Smooth muscle cell (in vitro differentiated cells): ENCODE measurements around the gene DARS1. TPM values are rescaled to one million over a fixed set of nuclear protein-coding genes. Genes with fewer than 3 reads are reported as not detected.

Source experiments
- DNase-seq: peaks from one replicate; lab custom pipeline; 2025; ENCODE audit not compliant: unreplicated experiment; lab: John Stamatoyannopoulos, UW
- H2AFZ ChIP-seq: fragments of 200-600 bp; sonication (generic); 2 replicates; pipeline ENCODE4 v1.6.0; 2016; ENCODE audit warnings: antibody characterized with exemption, low read depth, mild to moderate bottlenecking
- H3F3A ChIP-seq: fragments of 200-600 bp; sonication (generic); 2 replicates; pipeline ENCODE4 v1.6.0; 2017; ENCODE audit warnings: antibody characterized with exemption, low read depth
- H3K27ac ChIP-seq: fragments of 200-600 bp; sonication (generic); 2 replicates; pipeline ENCODE4 v1.5.1; 2016; ENCODE audit warnings: low read depth, mild to moderate bottlenecking
- H3K27me3 ChIP-seq: fragments of 200-600 bp; sonication (generic); 2 replicates; pipeline ENCODE4 v1.6.1; 2016; ENCODE audit warnings: low read depth, mild to moderate bottlenecking
- H3K36me3 ChIP-seq: fragments of 200-600 bp; sonication (generic); 2 replicates; pipeline ENCODE4 v1.5.1; 2016; ENCODE audit warnings: low read depth
- H3K4me1 ChIP-seq: fragments of 200-600 bp; sonication (generic); 2 replicates; pipeline ENCODE4 v1.5.1; 2016; ENCODE audit warnings: low read depth
- H3K4me2 ChIP-seq: fragments of 200-600 bp; sonication (generic); 2 replicates; pipeline ENCODE4 v1.6.0; 2016; ENCODE audit warnings: mild to moderate bottlenecking
- H3K4me3 ChIP-seq: fragments of 200-600 bp; sonication (generic); 2 replicates; pipeline ENCODE4 v1.5.1; 2016; ENCODE audit warnings: mild to moderate bottlenecking
- H3K79me2 ChIP-seq: fragments of 200-600 bp; sonication (generic); 2 replicates; pipeline ENCODE4 v1.6.0; 2016; ENCODE audit warnings: low read depth, mild to moderate bottlenecking
- H3K9ac ChIP-seq: fragments of 200-600 bp; sonication (generic); 2 replicates; pipeline ENCODE4 v1.6.0; 2016; ENCODE audit warnings: low read depth
- H3K9me3 ChIP-seq: fragments of 200-600 bp; sonication (generic); replicated peaks from 2 replicates; pipeline ENCODE4 v1.5.1; 2016; ENCODE audit warnings: low read depth
- H4K20me1 ChIP-seq: fragments of 200-600 bp; sonication (generic); 2 replicates; pipeline ENCODE4 v1.6.0; 2016; ENCODE audit warnings: low read depth
- CTCF ChIP-seq: fragments of 200-600 bp; sonication (generic); IDR thresholded peaks from 2 replicates; pipeline ENCODE4 v1.5.1; 2017; ENCODE audit warnings: borderline replicate concordance, mild to moderate bottlenecking, antibody characterized with exemption; ENCODE audit not compliant: insufficient read depth, poor library complexity, severe bottlenecking
- WGBS: methylation state at CpG from one replicate; pipeline ENCODE4 v1.1.7; 2016; ENCODE audit warnings: low lambda C conversion rate; 5-methylcytosine and 5-hydroxymethylcytosine counted together
- polyA plus RNA-seq: library from polyadenylated mRNA; unstranded; fragments of >200 nt; fragmentation: Nextera tagmentation; extraction: Ambion mirVana; gene quantifications from 2 replicates; pipeline ENCODE4 v1.2.1, GENCODE V29; 2016
- total RNA-seq: library from RNA; depleted of rRNA; stranded (reverse); fragments of >200 nt; gene quantifications from 2 replicates; pipeline ENCODE4 v1.2.3, GENCODE V29; 2014

DARS1 gene
- total and polyA plus RNA-seq, 2 experiments from 2014 or later, result 110 to 121 TPM

- H3K9ac ChIP-seq, result peak overlapping the region; percentile 85
- peaks cover 11% of the 10 kb centered on the region for H3K4me1 ChIP-seq
- peak overlapping the region; percentile 68 for H2AFZ ChIP-seq
- no peak overlapping the region for H3K4me3 ChIP-seq
- no peak for TF ChIP-seq CTCF
- peaks cover 6% of the 10 kb centered on the region for H3F3A ChIP-seq
- DNase-seq, result no peak
- peak overlapping the region; percentile 80 for H3K4me2 ChIP-seq
- no peaks in the 10 kb centered on the region for H3K9me3 ChIP-seq
- no peaks in the 10 kb centered on the region for H3K79me2 ChIP-seq
- no peaks in the 10 kb centered on the region for H3K36me3 ChIP-seq
- no peaks in the 10 kb centered on the region for H3K27me3 ChIP-seq
- peak overlapping the region; percentile 97 for H3K27ac ChIP-seq
- H4K20me1 ChIP-seq, result no peaks in the 10 kb centered on the region
- 63% methylated on average over 3 of the region's 3 CpGs for WGBS
These were observed 39.2 kb upstream of the DARS1 start for GRCh38 chr2:136024616-136025015.

DNA sequence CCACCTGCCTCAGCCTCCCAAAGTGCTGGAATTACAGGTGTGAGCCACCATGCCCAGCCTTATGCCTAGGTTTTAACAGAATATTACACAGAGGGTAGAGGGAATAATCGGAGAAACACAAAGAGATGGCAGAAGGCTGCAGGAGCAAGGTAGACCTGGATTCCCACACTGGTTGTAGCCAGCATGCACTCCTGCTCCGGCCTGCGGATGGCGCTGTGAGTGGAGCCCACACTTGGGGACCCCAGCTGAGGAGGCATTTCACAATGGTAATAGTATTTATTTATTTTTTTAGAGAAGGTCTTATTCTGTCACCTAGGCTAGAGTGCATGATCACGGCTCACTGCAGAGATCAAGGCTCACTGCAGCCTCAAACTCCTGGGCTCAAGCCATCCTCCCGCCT, 38.8 kb upstream of the DARS1 start:
- peak overlapping the region; percentile 97 for H3K27ac ChIP-seq
- no peak for TF ChIP-seq CTCF
- H4K20me1 ChIP-seq, result no peaks in the 10 kb centered on the region
- H3K36me3 ChIP-seq, result no peaks in the 10 kb centered on the region
- DNase-seq, result no peak
- peaks cover 11% of the 10 kb centered on the region for H3K4me1 ChIP-seq
- H3F3A ChIP-seq, result peaks cover 6% of the 10 kb centered on the region
- H3K4me2 ChIP-seq, result no peak overlapping the region
- H3K79me2 ChIP-seq, result no peaks in the 10 kb centered on the region
- WGBS, result 95% methylated on average over 6 of the region's 6 CpGs
- no peak overlapping the region for H3K9ac ChIP-seq
- H3K27me3 ChIP-seq, result no peaks in the 10 kb centered on the region
- no peak overlapping the region for H2AFZ ChIP-seq
- no peaks in the 10 kb centered on the region for H3K9me3 ChIP-seq
- no peak overlapping the region for H3K4me3 ChIP-seq

GRCh38 chr2:136023416-136023815, 38.0 kb upstream of the DARS1 start:
- Histone ChIP-seq H3K9me3 (no peaks in the 10 kb centered on the region), H3K4me2 (no peak overlapping the region), H3K27me3 (no peaks in the 10 kb centered on the region), H3F3A (peaks cover 6% of the 10 kb centered on the region), H4K20me1 (no peaks in the 10 kb centered on the region), H3K9ac (no peak overlapping the region), H3K36me3 (no peaks in the 10 kb centered on the region), H3K27ac (no peak overlapping the region), H3K4me1 (peaks cover 11% of the 10 kb centered on the region), H2AFZ (no peak overlapping the region), H3K4me3 (no peak overlapping the region), H3K79me2 (no peaks in the 10 kb centered on the region)
- no peak for TF ChIP-seq CTCF
- no peak for DNase-seq
- WGBS, result 83% methylated on average over 2 of the region's 2 CpGs

DNA sequence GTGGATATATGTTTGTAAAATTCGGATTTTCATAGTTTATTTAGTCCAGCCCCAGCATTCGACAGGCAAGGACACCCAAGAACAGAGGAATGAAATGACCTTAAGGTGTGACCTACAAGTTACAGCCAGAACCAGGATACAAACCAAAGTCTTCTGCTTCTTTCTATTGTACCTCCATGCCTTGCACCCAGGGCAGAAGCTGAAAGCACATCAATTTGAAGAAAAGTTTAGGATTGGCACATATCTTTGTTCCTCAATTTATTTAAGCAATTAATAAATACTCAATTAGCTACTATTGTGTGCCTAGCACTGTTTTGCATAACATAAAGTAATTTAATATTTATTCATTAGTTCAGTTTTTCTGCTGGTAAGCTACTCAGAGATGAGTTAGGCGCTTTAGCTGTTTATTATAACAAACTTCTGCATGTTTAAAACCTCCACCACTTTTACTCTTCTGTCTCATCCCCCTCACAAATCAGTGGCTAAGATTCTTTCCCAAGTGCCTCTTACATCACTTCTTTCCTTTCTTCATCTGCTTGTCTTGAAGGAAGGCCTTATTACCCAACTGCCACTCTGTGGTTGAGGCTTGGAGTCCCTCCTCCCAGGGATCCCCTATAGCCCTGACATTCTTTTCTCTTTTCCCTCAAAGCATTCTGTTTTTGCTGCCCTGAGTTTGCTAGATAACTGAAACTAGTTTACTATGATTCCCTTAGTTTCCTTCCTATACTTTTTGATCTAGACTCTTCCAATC, 37.1 kb upstream of the DARS1 start:
- Histone ChIP-seq H3F3A (peaks cover 6% of the 10 kb centered on the region), H2AFZ (no peak overlapping the region), H3K4me3 (no peak overlapping the region), H4K20me1 (no peaks in the 10 kb centered on the region), H3K27ac (no peak overlapping the region), H3K4me1 (peaks cover 11% of the 10 kb centered on the region), H3K4me2 (no peak overlapping the region), H3K36me3 (no peaks in the 10 kb centered on the region), H3K79me2 (no peaks in the 10 kb centered on the region), H3K9ac (no peak overlapping the region), H3K27me3 (no peaks in the 10 kb centered on the region), H3K9me3 (no peaks in the 10 kb centered on the region)
- no peak for DNase-seq
- TF ChIP-seq CTCF, result no peak
- WGBS, result 88% methylated on average over 3 of the region's 3 CpGs
